ENCODE measurements around the gene CUZD1.
"Not testable (repeated sequence)": the region's sequence is repeated elsewhere in the genome, so short reads cannot be mapped to it uniquely, and the experiment has no call there.

The CUZD1 gene, protein sequence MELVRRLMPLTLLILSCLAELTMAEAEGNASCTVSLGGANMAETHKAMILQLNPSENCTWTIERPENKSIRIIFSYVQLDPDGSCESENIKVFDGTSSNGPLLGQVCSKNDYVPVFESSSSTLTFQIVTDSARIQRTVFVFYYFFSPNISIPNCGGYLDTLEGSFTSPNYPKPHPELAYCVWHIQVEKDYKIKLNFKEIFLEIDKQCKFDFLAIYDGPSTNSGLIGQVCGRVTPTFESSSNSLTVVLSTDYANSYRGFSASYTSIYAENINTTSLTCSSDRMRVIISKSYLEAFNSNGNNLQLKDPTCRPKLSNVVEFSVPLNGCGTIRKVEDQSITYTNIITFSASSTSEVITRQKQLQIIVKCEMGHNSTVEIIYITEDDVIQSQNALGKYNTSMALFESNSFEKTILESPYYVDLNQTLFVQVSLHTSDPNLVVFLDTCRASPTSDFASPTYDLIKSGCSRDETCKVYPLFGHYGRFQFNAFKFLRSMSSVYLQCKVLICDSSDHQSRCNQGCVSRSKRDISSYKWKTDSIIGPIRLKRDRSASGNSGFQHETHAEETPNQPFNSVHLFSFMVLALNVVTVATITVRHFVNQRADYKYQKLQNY

DNA sequence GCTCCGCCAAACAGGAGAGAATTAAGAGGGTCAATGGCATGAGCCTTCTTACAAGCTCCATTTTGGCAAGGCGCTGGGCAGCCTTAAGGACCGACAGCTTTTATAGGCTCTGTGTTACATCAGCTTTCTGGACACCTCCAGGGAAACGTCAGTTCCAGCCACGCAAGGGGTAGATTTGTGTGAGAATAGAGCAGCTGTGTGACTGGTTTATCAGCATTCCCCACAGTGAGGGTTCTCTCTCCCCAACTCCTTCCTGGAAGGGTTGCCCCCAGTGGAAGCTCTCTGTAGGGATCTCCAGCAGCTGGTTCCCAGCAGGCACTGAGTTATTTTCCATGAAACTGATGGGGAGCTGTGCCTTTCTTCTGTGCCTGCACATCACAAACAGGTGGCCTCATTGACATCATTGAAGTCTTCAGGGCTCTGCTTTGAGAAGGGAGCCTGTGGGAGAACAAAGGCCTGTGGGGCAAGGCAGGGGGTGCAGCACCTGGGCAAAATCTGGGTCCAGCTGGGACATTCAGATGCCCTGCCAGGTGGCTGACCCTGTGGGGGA lies at the start of gene CUZD1:
TSS of gene CUZD1 (minus strand) at position 75 of the 550 bp plus-strand sequence. CDS start at position 61, 14 bp downstream.
- no peak for DNase-seq (ENCODE audit: low read depth in 2 of 2)

- DNase-seq (ENCODE audit: low read depth in 2 of 2): no peak
These were observed 48.7 kb upstream of the CUZD1 start for GRCh38 chr10:122894261-122894944.

GRCh38 chr10:122884166-122884565 lies 38.5 kb upstream of the CUZD1 start:
- DNase-seq (ENCODE audit: low read depth in 2 of 2): no peak

DNA sequence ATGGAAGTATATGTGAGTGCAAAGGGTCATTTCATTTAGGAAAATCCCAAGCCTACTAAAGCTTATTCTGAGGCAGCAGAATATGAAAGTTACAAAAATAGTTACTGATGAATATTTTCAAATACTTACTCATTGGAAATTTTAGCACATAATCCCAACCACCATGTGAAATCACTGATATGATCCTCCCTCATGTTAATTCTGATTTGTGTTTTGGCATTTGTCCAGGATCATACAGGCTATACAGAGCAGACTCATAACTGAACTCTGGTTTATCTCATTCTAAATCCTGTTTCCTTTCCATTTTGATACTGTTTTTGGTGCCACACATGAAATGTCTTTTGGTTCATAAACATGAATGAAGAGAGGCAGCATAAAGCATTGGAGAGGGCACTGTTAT lies 37.1 kb upstream of the CUZD1 start:
- DNase-seq (ENCODE audit: low read depth in 2 of 2): no peak

DNA sequence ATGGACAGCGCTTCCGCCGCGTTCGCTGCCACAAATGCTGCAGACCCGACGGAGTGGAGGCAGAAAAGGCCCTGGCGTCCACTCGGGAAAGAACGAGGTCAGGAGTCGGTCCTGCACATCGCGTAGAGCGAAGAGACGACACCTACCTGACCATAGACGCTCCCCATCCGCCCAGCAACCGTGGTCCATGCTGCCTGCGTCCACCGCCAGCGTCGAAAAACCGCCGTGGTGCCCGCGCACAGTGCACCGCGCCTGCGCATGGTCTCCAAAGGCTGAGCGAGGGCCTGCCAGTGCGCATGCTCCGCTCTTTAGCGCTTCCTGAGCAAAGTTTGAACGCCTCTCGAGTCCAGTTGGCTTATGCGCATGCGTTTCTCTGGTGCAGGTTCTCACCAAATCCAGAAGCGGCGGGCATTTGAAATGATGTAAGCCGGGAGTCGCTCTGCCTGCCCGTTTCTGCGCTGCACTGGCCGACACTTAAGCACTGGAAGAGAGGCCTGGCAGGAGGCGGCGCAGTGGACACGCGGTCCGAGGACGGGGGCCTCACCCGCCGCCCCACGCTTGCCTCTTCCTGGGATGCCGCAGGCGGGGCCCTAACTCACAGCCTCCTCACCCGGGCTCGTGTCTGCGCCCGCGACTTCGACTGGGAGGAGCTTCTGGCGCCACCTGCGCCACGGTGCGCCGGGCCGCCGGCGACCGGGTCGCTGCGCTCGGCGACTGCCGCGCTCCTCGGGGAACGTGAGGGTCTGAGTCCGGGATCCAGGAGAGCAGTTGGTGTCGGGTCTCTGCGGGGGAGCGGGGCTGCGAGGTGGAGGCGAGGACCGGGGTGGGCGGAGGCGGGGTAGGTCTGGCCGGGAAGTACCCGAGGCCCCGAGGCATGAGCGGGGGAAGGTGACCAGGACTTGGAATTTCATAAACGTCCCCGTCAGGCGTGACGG lies 33.9 kb upstream of the CUZD1 start, which contains the start of gene FAM24B:
TSS of gene FAM24B (minus strand) at position 243 of the 935 bp plus-strand sequence. CDS start 29,066 bp downstream, outside the sequence.
- DNase-seq (ENCODE audit: low read depth in 2 of 2): peak; percentile 84 to 95

GRCh38 chr10:122878799-122879338 lies 33.2 kb upstream of the CUZD1 start:
- DNase-seq (ENCODE audit: low read depth in 2 of 2): no peak

DNA sequence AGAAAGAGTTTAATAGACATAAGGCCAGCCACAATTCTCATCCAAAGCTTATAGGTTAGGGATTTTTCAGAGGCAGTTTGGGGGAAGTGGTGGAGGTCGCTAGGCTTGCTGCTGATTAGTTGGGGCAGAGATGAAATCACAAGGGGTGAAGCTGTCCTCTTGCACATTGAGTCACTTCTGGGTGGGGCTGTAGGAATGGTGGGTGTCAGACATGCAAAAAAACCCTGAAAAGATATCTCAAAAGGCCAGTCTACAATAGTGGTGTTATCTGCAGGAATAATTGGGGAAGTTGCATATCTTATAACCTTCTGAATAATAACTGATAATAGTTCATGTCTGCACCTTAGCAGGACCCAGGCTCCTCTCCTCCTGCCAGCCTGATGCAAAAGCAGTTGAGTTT lies 31.6 kb upstream of the CUZD1 start:
- DNase-seq (ENCODE audit: low read depth in 2 of 2): no peak

DNA sequence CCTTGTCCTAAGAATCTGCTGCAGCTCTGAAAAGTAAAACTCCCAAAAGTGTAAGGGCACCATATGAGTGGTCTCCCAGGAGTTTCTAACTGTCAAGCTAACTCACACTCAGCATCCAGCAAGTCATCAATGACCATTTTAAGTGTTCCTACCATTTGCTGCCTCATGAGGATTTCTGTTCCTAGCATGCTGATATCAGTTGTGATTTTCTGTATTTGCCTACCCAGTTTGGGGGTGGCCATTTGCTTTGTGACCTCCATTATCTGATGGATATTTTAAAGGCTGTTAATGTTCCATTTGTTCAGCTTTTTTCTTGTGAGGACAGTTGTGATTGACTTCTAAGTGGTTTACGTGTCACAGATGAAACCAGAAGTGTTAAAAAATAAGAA lies 30.8 kb upstream of the CUZD1 start:
- no peak for DNase-seq (ENCODE audit: low read depth in 2 of 2)

DNA sequence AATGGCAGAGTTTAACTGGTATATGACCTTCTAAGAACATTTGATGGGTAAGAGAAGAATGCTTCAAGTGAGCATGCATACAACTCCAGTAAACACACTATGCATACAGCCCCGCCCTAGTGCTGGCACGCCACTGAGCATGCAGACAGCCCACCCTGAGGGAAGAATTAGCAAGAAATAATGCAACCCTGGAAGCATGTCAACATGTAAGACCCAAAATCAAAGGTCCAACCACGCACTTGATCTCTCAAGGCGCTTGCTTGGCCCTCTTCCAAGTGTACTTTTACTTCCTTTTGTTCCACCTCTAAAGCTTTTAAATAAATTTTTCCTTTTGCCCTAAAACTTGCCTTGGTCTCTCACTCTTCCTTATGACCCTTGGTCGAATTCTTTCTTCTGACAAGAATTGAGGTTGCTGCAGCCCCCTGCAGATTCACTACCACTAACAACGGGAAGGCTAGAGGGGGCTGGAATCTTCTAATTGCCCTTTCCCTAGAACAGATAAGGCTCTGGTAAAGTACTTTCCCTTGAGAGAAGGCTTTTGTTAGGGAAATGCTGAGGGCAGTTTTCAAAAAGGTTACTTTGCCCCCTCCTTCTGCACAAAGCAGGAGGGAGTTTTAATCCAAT lies 30.3 kb upstream of the CUZD1 start:
- DNase-seq (ENCODE audit: low read depth in 2 of 2): no peak

GRCh38 chr10:122871947-122872346 lies 26.3 kb upstream of the CUZD1 start:
- not testable (repeated sequence) for DNase-seq (ENCODE audit: low read depth in 2 of 2)

GRCh38 chr10:122868768-122869167 lies 23.1 kb upstream of the CUZD1 start:
- not testable (repeated sequence) for DNase-seq (ENCODE audit: low read depth in 2 of 2)

DNA sequence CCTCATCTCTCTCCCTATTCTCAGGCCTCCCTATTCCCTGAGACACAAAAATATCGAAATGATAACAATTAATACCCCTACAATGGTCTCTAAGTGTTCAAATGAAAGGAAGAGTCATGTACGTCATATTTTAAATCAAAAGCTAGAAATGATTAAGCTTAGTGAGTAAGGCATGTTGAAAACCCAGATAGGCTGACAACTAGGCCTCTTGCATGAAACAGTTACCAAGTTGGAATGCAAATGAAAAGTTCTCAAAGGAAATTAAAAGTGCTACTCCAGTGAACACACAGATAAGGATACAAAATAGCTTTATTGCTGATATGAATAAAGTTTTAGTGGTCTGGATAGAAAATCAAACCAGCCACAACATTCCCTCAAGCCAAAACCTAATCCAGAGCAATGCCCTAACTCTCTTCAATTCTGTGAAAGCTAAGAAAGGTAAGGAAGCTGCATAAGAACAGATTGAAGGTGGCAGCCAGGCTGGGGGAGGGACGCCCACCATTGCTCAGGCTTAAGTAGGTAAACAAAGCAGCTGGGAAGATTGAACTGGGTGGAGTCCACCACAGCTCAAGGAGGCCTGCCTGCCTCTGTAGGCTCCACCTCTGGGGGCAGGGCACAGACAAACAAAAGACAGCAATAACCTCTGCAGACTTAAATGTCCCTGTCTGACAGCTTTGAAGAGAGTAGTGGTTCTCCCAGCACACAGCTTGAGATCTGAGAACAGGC lies 21.3 kb upstream of the CUZD1 start:
- DNase-seq (ENCODE audit: low read depth in 2 of 2): not testable (repeated sequence)

- DNase-seq (ENCODE audit: low read depth in 2 of 2): no peak
These were observed 19.2 kb upstream of the CUZD1 start for GRCh38 chr10:122864901-122865300.

DNA sequence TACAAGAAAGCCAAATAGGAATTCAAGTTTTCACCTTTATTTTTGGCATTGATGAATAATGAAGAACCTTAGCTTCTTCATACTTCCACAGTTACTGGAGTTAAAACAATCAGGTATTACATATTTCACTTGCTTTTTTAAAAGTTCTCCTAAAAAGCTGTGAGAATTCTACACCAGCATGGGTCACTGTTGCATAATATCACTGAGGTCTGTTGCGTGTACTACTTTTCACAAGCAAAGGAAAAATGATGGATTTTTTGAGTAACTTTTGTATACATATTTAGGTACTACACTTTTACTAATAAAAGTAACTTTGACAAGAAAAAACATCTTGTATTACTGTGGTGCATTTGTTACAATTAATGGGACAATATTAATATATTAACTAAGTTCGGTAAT lies 18.5 kb upstream of the CUZD1 start:
- no peak for DNase-seq (ENCODE audit: low read depth in 2 of 2)

GRCh38 chr10:122863216-122864193 lies 17.8 kb upstream of the CUZD1 start:
- no peak for DNase-seq (ENCODE audit: low read depth in 2 of 2)

DNA sequence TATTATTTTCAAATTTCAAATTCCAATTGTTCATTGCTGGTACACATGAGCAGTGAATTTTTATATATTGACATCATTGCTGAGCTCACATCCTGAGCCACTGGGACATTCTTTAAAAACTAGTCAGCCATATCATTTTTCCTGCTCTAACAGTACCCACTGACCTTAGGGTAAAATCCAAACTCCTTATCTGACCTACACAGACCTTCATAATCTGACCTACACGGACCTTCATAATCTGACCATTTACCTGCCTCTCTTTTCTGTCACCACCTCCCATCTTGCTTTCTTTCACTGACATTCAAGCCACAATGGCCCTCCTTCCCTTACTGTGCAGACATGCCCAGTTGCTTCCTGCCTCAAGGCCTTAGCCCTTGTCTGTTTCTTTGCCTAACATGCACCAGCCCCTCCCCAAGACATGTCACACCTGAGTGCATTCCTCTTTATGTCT lies 16.1 kb upstream of the CUZD1 start:
- no peak for DNase-seq (ENCODE audit: low read depth in 2 of 2)

GRCh38 chr10:122859527-122859926 lies 13.9 kb upstream of the CUZD1 start:
- DNase-seq (ENCODE audit: low read depth in 2 of 2): no peak

- DNase-seq (ENCODE audit: low read depth in 2 of 2): not testable (repeated sequence)
These were observed 12.4 kb upstream of the CUZD1 start for GRCh38 chr10:122858042-122858441.

Measured in stimulated activated CD8-positive, alpha-beta memory T cell treated with anti-CD3 and anti-CD28 coated beads, Interleukin-15, amount 100 ng/mL, for 4 hours (primary cell).